DMS 273 treated with DMSO at 0.1 percent for 48 hours (cell line): ENCODE measurements around the gene PRKAG2.

Source experiments
- DNase-seq: peaks from one replicate; lab custom pipeline; 2025; lab: John Stamatoyannopoulos, UW

PRKAG2 gene

DNA sequence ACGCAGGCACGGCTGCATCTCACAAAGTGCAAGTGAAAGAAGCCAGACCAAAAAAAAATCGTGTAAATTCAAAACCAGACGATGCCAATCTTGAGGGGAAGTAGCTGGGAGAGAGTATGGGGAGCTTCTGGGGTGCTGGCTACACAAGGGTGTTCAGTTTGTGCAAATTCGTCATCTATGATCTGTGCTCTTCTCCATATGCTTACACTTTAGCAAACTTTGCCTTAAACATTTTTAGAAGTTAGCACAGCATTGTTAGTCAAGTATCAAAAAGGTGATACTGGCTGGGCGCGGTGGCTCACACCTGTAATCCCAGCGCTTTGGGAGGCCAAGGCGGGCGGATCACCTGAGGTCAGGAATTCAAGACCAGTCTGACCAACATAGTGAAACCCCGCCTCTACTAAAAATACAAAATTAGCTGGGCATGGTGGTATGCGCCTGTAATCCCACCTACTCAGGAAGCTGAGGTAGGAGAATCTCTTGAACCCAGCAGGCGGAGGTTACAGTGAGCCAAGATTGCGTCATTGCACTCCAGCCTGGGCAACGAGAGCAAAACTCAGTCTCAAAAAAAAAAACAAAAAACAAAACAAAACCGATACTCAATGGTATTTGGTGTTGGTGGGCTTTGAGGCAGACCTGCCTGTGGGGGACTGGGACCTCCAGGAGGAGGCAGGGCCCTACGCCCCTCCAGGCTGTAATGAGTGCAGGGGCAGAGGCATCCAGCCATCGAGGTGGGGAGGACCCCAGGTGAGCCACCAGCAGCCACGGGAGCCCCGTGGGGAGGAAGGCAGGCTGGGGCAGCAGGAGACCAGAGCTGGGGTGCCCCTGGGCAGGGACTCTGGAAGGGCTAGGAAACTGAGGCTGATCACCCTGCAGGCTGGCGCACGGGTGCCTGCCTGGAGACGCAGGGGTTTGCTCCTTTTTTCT is 150.0 kb downstream of the PRKAG2 start:
- no peak for DNase-seq

DNA sequence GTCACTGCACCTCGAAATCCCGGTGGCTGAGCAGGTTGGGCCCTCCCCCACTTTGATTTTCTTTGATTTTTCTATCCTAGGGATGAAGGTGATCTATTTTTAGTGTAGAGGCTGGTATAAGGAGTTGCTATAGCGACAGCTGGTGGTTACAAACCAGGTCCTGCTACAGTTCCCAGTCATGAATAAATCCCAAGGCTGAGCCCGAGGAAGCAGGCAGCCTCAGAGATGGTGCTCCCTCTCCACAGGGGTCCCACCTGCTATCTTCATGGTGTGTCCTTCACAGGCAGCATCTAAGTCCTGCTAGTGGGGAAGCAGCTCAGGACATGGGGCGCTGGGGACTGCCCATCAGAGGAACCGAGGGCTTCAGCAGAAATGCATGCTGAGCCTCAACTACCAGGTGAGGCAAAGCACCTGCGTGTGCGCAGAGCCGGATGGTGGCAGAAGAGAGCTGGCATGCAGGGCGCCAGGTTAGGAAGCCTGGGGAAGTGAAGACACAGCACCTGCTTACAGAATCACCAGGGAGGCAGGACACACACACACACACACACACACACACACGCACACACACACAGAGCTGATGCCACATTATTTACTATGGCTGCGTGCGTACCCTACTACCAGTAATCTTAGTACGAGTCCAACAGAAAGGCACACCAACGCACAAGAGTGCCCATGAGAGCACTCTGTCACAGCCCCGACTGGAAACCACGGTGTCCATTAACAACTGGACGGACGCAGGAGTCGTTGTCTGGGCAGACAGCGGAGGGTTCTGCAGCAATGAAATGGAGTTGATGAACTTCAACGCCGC is 150.9 kb downstream of the PRKAG2 start:
- DNase-seq, result no peak

DNA sequence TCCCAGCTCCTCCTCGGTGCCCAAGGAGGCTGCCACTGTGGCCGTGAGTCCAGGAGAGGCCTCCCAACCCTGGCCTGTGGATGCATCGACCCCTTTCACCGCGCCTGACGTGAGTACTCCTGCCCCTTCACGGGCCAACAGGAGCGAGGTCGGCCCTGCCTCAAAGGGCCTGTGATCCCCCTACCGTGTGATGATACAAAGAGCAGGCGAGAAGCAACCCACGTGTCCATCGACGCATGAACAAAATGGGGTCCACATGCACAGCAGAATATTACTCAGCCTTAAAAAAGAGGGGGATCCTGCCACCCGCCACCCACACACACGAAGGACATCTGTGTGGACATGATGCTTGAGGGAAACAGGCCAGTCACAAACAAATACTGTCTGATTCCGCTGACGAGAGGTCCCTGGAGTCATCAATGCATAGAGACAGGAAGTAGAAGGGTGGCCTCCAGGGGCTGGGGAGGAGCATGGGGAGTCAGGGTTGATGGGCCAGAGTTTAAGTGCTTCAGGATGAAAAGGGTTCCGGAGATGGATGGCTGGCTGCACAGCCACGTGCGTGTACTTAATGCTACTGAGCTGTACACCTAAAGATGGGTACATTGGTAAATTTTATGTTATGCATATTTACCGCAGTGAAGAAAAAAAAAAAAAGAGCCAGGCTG is 151.9 kb downstream of the PRKAG2 start:
- DNase-seq, result no peak

DNA sequence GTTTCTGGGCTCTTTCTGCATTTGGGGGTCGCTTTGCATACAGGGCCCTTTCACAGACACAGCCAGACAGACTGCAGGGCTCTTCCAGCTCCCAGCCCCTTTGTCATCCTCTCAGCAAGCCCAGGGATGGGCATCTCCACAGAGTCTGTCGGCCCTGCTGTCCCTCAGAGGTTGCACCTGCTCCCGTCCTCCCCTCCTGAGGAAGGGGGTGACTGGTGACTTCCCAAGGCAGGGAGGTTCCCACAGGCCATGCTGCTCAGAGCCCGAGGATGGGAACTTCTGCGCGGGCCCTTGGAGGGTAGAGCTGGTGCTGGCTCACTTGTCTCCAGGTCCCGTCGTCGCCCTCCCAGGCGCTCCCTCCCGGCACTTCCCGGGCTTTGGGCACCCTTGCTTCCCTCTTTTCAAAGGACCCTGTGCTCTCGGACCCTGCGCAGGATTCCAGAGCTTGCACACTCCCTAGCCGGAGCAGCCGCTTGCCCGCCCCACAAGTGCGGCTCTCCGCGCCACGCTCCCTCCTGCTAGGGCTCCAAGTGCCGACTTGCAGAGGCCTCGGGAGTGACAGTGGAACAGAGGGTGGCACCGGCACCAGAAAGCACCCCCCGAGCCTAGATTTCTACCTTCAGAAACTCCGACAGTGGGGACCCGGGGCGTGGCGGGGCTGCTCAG is 152.5 kb downstream of the PRKAG2 start:
- no peak for DNase-seq

DNA sequence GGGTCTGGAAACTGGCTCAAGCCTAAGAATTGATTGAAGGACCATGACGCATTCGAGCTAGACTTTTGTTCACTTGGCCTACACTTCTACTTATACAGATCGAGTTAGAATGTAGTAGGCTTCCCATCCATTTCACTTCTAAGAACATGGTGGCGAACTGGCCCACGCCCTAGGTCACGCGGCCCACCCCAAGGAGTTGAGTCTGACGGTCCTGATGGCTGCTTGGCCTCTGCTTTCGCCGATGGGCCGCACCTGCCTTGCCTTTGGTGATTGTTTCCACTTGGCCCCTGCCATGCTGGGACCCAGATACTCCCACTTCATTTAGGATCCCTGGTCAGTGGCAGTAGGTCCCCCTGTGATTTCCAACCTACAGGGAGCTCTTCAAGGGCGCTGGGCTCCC is 153.6 kb downstream of the PRKAG2 start:
- DNase-seq, result no peak

DNA sequence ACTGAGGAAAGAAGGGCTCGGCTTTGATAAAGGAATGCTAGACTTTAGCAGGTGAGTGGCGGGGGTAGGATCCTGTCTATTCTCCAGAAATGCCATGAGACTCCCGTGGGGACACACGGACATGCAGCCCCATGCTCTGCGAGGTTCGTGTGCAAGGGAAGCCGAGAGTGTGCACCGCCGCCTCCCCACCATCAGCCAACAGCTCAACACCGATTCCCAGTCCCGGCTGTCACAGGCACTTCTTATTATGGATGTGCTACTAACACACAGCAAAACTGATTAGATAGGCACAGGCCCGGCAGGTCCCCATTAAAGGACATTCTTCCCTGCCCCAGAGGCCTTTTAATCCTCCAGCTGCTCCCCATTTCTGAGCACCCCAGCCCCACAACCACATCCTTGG is 154.4 kb downstream of the PRKAG2 start:
- no peak for DNase-seq

DNA sequence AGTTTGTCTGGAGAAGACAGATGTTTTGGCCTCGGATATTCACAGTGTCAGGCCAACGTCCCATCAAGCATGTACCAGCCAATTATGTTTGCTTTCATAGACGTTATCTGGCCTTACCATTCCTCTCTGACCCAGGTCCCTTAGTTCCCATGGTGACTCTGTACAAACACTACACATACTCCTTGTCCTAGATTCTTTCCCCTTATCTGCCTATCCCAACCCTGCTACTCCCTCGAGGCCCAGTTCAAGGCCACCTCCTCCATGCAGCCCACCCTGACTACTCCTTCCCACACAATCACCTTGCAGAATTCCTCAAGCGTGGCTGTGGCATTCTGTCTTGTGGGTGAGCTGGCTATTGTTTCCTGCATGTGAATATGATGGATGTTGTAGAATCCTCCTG is 155.2 kb downstream of the PRKAG2 start:
- no peak for DNase-seq

DNA sequence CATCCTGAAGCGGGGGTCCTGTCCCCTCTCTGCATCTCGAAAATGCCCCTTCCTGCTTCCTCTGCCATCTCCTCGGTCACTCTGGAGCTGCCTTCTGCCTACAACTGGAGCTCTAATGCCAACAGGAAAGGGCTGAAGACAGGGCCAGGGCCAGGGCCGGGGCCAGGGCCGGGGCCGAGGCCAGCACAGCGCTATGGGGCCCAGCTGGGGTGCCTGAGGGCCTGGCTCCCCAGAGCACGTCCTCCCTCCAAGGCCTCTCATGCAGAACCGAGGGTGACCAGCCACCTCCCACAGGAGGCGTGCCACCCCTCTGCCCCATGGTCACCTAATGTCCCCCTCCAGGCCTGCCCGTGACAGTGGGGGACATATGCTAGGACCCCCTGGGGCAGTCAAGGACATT is 155.7 kb downstream of the PRKAG2 start:
- no peak for DNase-seq

DNA sequence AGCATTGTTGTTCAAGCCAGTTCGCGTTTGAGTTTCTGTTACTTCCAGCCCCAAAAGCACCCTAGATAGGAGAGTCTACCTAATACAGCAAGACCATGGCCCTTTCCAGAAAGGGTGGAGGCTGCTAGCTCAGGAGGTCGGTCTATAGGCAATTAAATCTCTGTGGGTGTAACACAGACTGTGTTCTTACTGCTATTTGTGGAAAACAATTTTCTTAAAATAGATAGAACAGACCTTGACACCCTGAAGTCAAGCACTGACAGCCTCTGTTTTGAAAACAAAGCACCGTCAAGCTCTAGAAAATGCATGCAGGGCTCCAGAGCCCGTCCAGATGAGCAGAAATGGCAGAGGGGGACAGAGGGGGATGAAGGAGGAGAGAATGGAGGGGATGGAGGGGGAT is 156.6 kb downstream of the PRKAG2 start:
- no peak for DNase-seq

DNA sequence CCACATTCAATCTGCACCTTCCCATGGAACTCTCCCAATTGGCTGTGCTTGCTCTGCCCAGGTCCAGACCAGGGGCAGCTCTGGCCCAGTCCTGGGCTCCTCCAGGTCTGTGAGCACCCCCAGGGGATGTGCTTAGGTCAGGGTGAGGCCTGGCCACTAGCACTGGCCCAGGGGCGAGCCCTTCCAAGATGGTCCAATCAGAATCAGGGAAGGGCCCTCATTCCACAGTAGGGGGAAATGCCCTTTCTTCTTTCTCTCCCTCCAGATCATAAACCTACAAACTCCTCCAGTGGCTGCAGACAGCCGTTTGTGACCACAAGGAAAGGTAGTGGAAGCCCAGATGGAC is 157.0 kb downstream of the PRKAG2 start:
- DNase-seq, result no peak

DNA sequence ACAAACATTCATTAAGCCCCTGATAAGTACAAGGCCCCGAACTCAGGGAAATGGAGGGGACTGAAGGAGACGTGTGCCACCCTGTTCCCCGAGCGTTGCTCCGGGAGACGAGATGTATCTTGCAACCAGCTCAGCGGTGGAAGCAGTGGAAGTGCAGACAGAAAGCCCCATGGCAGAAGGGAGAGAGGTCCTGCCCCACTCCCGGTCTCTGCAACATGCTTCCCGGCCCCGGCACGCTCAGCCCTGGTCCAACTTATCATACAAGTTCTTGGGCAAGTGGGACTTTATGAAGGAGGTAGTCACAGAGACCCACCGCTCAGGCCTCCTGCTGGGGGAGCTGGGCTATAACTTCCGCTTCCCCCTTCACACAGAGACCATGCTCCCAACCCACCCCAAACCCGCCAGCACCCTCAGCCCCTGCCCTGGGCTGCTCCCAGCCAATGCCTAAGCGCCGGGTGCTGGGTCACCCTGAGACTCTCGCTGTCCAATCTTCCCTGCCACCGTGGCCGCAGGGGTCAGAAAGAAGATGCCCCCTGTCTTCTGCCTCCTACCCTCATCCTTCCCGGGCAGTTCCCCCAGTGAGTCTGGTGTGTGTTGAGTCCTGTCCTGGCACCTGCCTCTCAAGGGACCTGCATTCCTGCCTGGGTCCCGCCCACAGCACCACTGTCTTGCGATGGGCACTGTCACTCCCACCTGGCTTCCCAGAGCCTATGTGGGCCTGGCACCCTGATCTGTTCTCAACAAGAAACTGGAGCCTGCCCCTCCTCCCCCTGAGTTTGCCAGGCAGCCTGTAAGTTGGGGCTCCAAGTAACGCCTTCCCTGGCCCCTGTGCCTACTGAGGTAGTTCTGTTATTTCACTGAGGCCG is 157.7 kb downstream of the PRKAG2 start:
- no peak for DNase-seq

DNA sequence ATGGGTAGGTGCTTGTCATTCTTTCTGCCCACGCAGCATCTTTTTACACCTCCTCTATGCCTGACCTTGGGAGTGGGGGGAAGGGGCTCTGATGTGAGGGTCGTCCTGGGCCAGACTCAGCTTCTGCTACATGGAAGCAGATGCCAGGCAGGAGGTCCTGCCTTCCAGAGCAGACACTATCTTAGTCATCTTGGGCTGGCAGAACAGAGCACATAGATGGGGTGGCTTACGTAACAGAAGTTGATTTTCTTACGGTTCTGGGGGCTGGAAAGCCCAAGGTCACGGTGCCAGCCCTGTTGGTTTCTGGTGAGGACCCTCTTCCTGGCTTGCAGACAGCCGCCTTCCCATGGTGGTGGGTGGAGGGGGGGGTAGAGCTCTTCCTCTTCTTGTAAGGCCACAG is 159.0 kb downstream of the PRKAG2 start:
- no peak for DNase-seq

DNA sequence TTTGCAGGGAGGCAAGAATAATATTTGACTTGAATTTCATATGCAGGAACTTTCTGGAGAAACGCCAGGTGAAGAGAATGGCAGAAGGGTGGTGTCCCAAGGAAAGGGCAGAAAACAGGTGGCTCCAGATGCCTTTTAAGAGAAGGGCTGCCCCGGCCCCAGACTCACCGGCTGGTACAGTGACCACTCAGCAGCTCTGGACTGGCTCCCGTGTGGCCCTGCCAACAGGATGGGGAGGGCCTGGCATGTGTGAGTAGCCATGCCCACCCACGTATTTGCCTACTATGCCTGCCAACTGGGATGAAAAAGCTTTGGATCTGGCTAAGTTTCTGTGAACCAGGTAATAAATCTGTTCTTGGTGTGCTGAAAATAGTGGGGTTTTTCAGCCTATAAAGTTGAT is 159.5 kb downstream of the PRKAG2 start:
- DNase-seq, result no peak

DNA sequence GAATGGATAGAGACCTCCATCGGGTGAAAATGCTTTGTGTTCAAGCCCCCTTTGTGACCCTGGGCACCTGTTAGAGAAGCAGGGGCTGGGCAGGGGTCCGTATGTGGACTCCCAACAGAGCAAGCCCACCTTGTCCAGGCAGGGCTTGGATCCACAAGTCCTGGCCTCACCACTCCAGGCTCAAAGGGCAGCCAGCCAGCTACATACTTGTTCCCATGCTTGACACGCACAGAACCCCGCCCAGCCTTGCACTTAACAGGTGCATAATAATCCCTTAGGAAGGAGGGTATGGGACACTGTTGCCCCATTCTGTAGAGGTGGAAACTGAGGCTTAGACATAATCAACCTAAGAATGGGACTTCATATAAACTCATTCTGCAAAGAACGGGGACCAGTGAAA is 160.6 kb downstream of the PRKAG2 start:
- DNase-seq, result no peak

DNA sequence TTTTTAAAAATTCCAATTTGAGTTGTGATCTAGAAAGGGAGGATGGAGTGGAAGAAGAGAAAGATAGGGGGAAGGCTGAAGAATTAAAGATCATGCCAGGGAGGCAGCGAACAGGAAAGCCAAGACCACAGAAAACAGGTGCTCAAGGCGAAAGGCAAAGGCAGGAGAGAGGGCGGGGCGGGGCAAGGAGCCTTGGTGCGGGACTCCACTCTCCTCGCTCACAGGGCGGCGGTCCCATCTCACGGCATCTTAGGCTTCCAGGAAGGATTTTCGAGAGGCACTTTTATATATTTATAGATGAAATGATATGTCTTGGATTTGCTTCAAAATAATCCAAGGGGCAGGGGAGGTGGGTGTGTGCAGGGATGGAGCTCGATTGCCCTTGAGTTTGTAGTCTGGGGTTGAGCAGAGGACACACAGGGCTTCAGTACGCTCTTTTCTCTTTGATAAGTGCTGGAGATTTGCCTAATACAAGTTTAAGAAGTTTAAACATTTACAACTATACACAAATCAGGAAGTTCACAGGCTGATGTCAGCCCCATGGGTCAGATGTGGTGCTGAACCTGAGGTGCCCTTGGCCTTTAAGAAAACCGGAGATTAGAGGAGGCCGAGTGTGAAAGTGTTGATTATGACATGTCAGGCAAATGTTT is 161.1 kb downstream of the PRKAG2 start:
- no peak for DNase-seq

DNA sequence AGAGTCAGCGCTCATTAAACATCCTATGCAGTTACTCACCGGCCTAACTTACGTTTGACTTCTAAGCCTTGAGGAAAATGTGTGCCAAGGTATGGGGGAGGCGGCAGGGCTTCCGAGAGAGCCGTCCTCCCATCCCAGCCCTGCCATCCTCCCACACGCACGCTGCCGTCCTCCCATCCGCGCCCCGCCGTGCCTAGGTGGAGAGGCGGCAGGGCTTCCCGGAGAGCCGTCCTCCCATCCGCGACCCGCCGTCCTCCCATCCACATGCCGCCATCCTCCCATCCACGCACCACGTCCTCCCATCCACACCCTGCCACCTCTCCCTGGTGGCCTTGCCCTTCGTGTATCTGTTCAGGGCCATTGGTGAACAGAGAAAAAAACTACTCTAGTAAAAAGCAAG is 162.7 kb downstream of the PRKAG2 start:
- DNase-seq, result no peak

DNA sequence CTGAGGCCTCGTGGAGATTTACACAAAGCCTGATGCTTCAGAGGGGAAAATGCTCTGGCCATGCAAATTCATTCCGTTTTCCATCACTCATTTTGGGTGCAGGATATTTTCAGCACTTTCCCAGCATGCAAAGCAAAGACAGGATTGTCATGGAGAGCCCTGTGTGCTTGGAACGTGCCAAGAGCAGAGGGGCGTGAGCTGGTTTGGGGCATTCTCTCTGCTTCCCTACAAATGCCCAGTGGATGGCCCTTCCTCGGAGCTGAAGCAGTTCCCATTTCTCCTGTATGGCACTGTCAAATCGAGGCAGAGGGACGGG is 164.1 kb downstream of the PRKAG2 start:
- DNase-seq, result no peak

DNA sequence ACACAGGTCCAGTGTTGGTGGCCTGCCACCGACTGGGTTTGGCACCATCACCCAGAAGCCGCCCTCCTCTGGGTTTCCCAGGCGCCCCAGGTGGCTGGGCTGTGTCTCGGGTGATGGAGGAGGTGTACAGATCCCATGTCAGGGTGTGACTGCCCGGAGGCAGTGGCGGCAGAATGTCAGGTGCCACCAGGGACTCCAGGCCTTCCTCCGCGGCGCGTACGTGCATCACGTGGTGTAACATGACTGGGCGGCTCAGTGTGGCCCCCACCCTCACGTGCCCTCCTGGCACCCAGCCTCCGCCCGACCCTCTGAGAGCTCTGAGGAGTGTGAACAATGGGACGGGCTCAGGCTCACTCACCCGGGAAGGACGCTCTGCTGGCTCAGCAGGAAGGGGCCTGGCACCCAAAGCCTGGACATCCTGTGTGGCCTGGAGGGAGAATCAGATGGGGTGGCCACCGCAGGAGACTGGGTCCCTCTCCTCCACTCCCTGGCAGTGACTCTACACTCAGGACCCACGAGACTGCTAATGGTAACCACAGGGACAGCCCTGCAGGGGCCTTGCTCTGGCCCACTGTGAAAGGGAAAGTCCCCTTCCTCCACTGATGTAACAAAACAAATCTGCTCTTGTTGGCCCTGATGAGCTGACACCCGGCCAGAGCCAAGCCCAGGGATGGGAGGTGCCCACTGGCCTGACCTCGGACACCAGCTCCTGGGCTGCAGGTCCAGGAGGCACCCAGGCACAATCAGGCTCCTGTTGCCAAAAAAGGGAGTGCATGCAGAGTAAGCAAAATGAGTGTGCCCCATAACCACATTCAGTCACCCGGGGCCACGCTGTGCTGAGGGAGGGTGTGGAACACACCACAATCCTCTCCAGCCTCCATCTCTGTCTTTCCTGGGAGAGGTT is 164.8 kb downstream of the PRKAG2 start:
- no peak for DNase-seq

DNA sequence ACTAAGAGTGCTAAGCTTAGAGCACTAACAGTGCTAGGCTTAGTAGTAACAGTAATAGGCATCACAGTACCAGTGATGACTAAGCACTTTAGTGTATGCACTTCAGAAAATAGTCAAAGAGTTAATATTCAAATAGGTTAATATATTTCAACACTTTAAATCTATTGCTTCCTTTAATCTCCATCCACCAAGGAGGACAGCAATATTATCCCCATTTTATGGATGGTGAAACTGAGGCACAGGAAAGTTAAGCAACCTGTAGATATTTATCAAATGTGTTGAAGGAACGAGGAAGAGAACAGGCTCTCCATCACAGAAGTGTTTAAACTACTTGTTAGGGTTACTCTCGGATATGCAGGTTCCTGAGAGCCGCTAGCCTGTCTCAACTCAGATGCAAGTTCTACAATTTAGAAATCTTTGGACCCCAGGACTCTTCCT is 165.5 kb downstream of the PRKAG2 start:
- DNase-seq, result no peak
